Transverse colon (tissue), 4 donors: Measurements from ENCODE around the gene POU2F2. TPM values are rescaled to one million over a fixed set of nuclear protein-coding genes. Genes with fewer than 3 reads are reported as not detected.

Experiments used
- DNase-seq: peaks from one replicate; pipeline ENCODE4 v3.0.0-alpha.2; 2019
- H3K27ac ChIP-seq, 4 donors: fragments of 200-600 bp; sonication (generic); 2 replicates each; pipeline ENCODE4 v1.5.1; 2016 to 2018; ENCODE audit warnings: inconsistent platforms in 4 of 4
- H3K27me3 ChIP-seq: fragments of 200-600 bp; sonication (generic); 2 replicates; pipeline ENCODE4 v1.5.1; 2017; ENCODE audit warnings: inconsistent platforms
- H3K36me3 ChIP-seq, 4 donors: fragments of 200-600 bp; sonication (generic); 2 replicates each; pipeline ENCODE4 v1.5.1; 2017 to 2019; ENCODE audit warnings: inconsistent platforms in 4 of 4
- H3K4me1 ChIP-seq, 4 donors: fragments of 200-600 bp; sonication (generic); 2 replicates each; pipeline ENCODE4 v1.5.1; 2017 to 2020; ENCODE audit warnings: inconsistent platforms in 4 of 4
- H3K4me3 ChIP-seq, 4 donors: fragments of 200-600 bp; sonication (generic); 1 replicate in 1 of 4; 2 replicates in 3 of 4; pipeline versions ENCODE4 v1.5.1 to v1.6.1; 2017 to 2019; ENCODE audit warnings: inconsistent platforms in 4 of 4
- H3K9me3 ChIP-seq, 2 donors: fragments of 200-600 bp; sonication (generic); 2 replicates each; pipeline ENCODE4 v1.5.1; 2017 to 2019; ENCODE audit warnings: inconsistent platforms in 2 of 2
- EP300 ChIP-seq: sonication (generic); formaldehyde crosslinking; IDR thresholded peaks from one replicate; pipeline ENCODE4 v1.6.1; 2017; ENCODE audit warnings: antibody characterized with exemption, low read depth
- POLR2A ChIP-seq: fragments of 450-650 bp; IDR thresholded peaks from one replicate; pipeline ENCODE4 v1.6.1; 2016; ENCODE audit warnings: antibody characterized with exemption, mild to moderate bottlenecking, moderate library complexity
- POLR2AphosphoS5 ChIP-seq, 3 donors: sonication (generic); formaldehyde crosslinking; IDR thresholded peaks; one replicate each; pipeline ENCODE4 v1.6.1; 2016; ENCODE audit warnings: antibody characterized with exemption in 3 of 3
- WGBS, 2 donors: methylation state at CpG; one replicate each; pipeline ENCODE4 v1.1.5; 2018; ENCODE audit warnings: low coverage in 1 of 2; 5-methylcytosine and 5-hydroxymethylcytosine counted together
- in situ Hi-C, 4 donors: fragments of 200-750 bp; cut with MboI; loops; one replicate each; pipeline versions ENCODE4 v1.15.0 to v1.15.1; 2017; ENCODE audit warnings: low sequenced_read_pairs in 3 of 4, low pct_ligation_motif_present in 1 of 4, low pct_unique_long_range_greater_than_20kb in 1 of 4
- intact Hi-C: fragments of 100-400 bp; cut with DNase I; formaldehyde crosslinking; loops from one replicate; pipeline ENCODE4 v1.15.1; 2023; ENCODE audit warnings: low total_unique reads
- total RNA-seq, 4 donors: library from RNA; depleted of rRNA; stranded (reverse); fragments of >200 nt; gene quantifications; one replicate each; pipeline ENCODE4 v1.1.0, GENCODE V29; 2016
- TF ChIP-seq, protein P1 (sequence below), 5 experiments: fragments of 200-600 bp in 3 of 5; fragments of 450-650 bp in 2 of 5; sonication (generic) in 3 of 5; IDR thresholded peaks; 1 replicate in 2 of 5; 2 replicates in 3 of 5; pipeline ENCODE4 v1.5.1; 2016 to 2017; ENCODE audit warnings: antibody characterized with exemption in 5 of 5, inconsistent platforms in 3 of 5, mild to moderate bottlenecking in 2 of 5, moderate library complexity in 1 of 5

Gene POU2F2
- total RNA-seq, 4 donors from 2014 or later, result 0.96 to 7.1 (median 3.4) TPM

GRCh38 chr19:42075616-42076379, 56.4 kb downstream of the POU2F2 start, which contains the start of gene ZNF574:
Gene ZNF574, plus strand, starts transcription at chr19:42076166. Its CDS starts 2,441 bp downstream, at chr19:42078607.
- Histone ChIP-seq H3K4me1 (peaks cover 18 to 26% (median 19%) of the 10 kb centered on the region in 4 donors), H3K36me3 (peaks cover 0 to 19% (median 6%) of the 10 kb centered on the region in 4 donors), H3K27ac (peak within 1 kb of the TSS; percentile 94 to 99 (median 98)), H3K27me3 (no peaks in the 10 kb centered on the region), H3K9me3 (no peaks in the 10 kb centered on the region), H3K4me3 (peak within 1 kb of the TSS; percentile 94 to 97 (median 96))
- WGBS, 2 donors, result 0 to 1% methylated on average over 12 to 61 of the region's 80 CpGs
- TF ChIP-seq EP300, result no peak
- peak; percentile 89 to 91 (median 89) for TF ChIP-seq POLR2AphosphoS5 (IDR thresholded peaks at IDR 0.05)
- TF ChIP-seq, protein P1, sequence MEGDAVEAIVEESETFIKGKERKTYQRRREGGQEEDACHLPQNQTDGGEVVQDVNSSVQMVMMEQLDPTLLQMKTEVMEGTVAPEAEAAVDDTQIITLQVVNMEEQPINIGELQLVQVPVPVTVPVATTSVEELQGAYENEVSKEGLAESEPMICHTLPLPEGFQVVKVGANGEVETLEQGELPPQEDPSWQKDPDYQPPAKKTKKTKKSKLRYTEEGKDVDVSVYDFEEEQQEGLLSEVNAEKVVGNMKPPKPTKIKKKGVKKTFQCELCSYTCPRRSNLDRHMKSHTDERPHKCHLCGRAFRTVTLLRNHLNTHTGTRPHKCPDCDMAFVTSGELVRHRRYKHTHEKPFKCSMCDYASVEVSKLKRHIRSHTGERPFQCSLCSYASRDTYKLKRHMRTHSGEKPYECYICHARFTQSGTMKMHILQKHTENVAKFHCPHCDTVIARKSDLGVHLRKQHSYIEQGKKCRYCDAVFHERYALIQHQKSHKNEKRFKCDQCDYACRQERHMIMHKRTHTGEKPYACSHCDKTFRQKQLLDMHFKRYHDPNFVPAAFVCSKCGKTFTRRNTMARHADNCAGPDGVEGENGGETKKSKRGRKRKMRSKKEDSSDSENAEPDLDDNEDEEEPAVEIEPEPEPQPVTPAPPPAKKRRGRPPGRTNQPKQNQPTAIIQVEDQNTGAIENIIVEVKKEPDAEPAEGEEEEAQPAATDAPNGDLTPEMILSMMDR (IDR thresholded peaks at IDR 0.05), result no peak
- TF ChIP-seq POLR2A, result peak; percentile 93
- in situ Hi-C loops (no loop called here), intact Hi-C loops (no loop called here)
- DNase-seq, result peak; percentile 98

DNA sequence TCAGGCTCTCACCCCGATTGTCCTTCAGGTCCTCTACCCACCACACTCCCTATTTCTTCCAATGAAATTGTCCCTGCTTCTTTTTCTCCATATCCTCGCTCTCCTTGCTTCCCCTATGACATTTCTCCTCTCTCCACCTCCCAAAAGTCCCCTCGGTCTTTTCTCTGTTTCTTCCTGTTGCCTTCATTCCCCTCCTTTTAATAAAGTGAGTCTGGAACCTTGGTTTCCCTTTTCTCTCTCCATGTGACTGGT, 57.0 kb downstream of the POU2F2 start:
- H3K36me3 ChIP-seq, result peaks cover 0 to 14% (median 3%) of the 10 kb centered on the region in 4 donors
- intact Hi-C loops (no loop called here), in situ Hi-C loops (no loop called here)
- H3K9me3 ChIP-seq, result no peaks in the 10 kb centered on the region
- no peak for DNase-seq
- peaks cover 18 to 29% (median 20%) of the 10 kb centered on the region in 4 donors for H3K4me1 ChIP-seq
- TF ChIP-seq POLR2A (no peak), EP300 (no peak), POLR2AphosphoS5 (IDR thresholded peaks at IDR 0.05) (no peak)
- TF ChIP-seq, protein P1 (IDR thresholded peaks at IDR 0.05), result no peak
- WGBS, 2 donors, result 0 to 8% methylated on average over 2 to 3 of the region's 3 CpGs
- peak overlapping the region; percentile 94 to 99 (median 98) for H3K27ac ChIP-seq
- peak overlapping the region; percentile 69 to 97 (median 82) for H3K4me3 ChIP-seq
- peaks cover under 1% of the 10 kb centered on the region for H3K27me3 ChIP-seq

GRCh38 chr19:42074513-42075363, 57.5 kb downstream of the POU2F2 start:
- peak; percentile 43 for DNase-seq
- Histone ChIP-seq H3K4me3 (peak overlapping the region; percentile 69 to 97 (median 82)), H3K4me1 (peaks cover 18 to 34% (median 24%) of the 10 kb centered on the region in 4 donors), H3K36me3 (peaks cover 0 to 11% (median under 1%) of the 10 kb centered on the region in 4 donors), H3K9me3 (no peaks in the 10 kb centered on the region), H3K27me3 (peaks cover 6% of the 10 kb centered on the region), H3K27ac (peak overlapping the region; percentile 94 to 99 (median 98))
- TF ChIP-seq, protein P1 (IDR thresholded peaks at IDR 0.05), result peak in 2 of 5 experiments; percentile 19 to 21
- TF ChIP-seq POLR2A, result no peak
- TF ChIP-seq EP300, result no peak
- TF ChIP-seq POLR2AphosphoS5 (IDR thresholded peaks at IDR 0.05), result no peak
- 56 to 80% methylated on average over 13 to 26 of the region's 27 CpGs for WGBS, 2 donors
- in situ Hi-C loops (no loop called here), intact Hi-C loops (no loop called here)

- Histone ChIP-seq H3K4me1 (peaks cover 6 to 28% (median 15%) of the 10 kb centered on the region in 4 donors), H3K36me3 (no peaks in the 10 kb centered on the region), H3K9me3 (no peaks in the 10 kb centered on the region), H3K27ac (no peak overlapping the region), H3K4me3 (no peak overlapping the region), H3K27me3 (peaks cover 34% of the 10 kb centered on the region)
- 96% methylated on average over 12 of the region's 12 CpGs; no CpG with 5 or more reads in 1 of the 2 donors for WGBS, 2 donors
- intact Hi-C loops (no loop called here), in situ Hi-C loops (no loop called here)
- no peak for DNase-seq
- no peak for TF ChIP-seq POLR2AphosphoS5 (IDR thresholded peaks at IDR 0.05)
- TF ChIP-seq, protein P1 (IDR thresholded peaks at IDR 0.05), result no peak
- no peak for TF ChIP-seq POLR2A
- no peak for TF ChIP-seq EP300
Observed at GRCh38 chr19:42071247-42071646, 61.0 kb downstream of the POU2F2 start.
